H4 (cell line): ENCODE results near the gene CCNY. TPM values are rescaled to one million over a fixed set of nuclear protein-coding genes. Genes with fewer than 3 reads are reported as not detected.

Source experiments
- DNase-seq: peaks from one replicate; pipeline ENCODE4 v3.0.0-alpha.2; 2015; ENCODE audit warnings: low spot score
- total RNA-seq: library from RNA; depleted of rRNA; stranded (reverse); fragments of >200 nt; shearing (Covaris generic); gene quantifications from 2 replicates; pipeline ENCODE4 v1.2.3, GENCODE V29; 2014

Gene CCNY
- total RNA-seq, 1 experiment from 2014 or later = 37.6 TPM

DNA sequence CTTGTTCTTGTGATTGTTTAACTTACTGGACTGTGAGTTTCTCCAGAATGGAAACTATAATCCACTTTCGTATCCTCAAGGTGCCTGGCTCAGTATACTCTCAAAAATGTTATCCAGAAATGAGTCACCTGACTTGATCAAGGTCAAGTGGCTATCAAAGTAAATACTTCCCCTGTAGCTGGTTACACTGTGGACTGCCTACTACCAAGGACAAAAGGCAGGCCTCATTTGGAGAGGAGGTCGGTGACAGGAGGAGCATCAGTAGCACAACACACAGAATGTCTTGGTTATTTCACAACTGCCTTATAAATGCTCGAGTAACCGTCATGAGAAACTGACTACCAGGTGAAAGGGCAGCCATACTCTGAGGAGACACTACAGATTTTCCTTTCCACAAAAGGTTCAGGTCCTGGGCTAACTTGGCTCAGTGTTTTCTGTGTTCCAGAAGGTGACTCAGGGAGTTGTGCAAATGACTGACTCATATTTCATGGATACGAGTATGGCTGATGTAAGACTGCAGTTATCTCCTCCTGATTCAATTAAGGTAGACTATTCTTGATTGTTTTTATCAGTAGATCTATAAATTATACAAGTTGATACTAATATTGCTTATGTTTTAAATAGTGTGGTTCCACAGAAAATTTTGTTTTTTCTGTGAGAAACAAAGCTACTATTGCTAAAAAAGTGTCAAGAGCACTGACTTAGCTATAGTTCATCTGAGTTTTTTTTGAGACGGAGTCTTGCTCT, 4.2 kb upstream of the CCNY start:
- DNase-seq = peak; percentile 71

- no peak for DNase-seq
Measured at GRCh38 chr10:35334297-35334696, 2.0 kb upstream of the CCNY start.

DNA sequence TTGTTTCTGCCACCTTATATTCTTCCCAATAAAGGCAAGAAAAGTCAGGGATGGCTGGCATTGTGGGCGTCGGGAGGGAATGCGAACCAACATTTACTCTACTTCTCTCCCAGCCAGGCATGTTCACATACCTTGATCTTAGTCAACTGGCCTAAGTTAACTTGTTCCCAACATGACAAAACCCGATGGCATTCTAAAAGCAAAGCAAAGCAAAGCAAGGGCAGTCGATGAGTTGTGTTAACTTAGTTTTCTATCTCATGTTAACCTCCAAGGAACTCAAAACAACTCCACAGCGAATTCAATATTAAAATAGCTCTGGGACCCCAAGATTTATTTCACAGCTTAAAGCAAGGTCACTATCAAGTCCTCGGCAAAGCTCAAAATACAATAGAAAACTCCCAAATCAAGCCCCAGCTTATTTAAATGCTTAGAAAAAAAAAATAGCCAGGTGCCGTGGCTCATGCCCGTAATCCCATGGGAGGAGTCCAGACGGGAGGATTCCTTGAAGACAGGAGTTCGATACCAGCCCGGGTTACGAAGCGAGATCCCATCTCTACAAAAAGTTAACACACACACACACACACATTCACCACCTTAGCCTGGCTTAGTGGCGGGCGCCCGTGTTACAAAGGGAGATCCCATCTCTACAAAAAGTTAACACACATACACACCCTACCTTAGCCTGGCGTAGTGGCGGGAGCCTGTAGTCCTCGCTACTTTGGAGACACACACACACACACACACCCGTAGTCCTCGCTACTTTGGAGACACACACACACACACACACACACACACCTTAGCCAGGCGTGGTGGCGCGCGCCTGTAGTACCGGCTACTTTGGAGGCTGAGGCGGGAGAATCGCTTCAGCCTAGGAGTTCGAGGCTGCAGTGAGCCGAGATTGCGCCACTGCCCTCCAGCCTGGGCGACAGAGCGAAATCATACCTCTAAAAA, 901 bp upstream of the CCNY start:
- DNase-seq = no peak

DNA sequence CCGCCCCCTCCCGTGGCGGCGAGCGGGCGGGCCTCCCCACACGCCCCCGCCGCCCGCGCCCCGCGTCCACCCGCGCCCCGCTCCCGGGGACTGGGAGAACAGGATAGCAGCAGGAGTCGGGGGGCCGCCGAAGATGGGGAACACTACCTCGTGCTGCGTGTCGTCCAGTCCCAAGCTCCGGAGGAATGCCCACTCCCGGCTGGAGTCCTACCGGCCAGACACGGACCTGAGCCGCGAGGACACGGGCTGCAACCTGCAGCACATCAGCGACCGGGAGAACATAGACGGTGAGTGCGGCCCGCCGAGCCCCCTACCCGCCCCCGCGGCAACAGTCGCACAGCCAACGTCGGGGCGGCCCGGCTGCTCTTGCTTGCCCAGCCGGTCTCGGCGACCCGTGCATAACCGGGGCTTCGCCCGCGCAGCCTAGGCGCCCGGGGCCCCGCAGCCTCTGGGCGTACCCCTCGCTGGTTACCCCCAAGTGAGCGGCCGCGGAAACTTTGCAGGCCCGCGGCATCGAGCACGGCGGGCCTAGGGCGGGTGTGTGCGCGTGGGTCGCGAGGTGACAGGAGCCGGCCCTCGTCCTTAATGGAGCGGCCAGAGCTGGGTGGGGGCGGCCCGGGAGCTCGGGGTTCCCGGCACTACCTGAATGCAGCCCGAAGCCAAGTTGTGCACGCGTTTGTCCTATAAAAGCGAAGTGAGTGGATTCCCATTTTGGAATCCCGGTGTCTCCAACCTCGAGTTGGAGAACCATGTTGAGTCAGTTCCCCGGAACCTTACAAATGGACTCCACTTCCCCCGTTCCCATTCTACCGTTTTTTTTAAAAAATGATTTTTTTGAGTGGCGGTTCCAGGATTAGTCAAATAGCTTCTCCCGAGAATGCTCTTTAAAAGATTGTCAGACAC, 863 bp downstream of the CCNY start:
- DNase-seq = no peak

GRCh38 chr10:35339942-35340341, 3.6 kb downstream of the CCNY start:
- no peak for DNase-seq

GRCh38 chr10:35340975-35341374, 4.7 kb downstream of the CCNY start:
- DNase-seq = no peak

DNA sequence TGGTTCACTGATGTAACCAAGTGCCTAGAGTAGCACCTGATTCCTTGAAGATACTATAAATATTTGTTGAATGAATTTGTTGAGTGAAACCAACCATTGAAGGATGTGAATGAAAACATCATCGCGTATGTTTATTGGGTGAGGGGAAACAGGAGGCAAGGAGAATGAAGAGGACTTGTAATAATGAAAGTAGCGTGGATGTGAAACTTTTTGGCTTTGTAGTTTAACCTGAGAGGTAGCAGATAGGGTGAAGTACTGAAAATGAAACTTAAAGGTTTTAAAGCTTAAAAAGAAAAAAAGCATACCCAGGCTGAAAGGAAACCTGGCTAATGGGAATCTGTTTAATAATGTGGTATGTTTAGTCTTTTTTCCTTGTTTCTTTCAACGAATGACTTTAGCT, 5.2 kb downstream of the CCNY start:
- DNase-seq = no peak

DNA sequence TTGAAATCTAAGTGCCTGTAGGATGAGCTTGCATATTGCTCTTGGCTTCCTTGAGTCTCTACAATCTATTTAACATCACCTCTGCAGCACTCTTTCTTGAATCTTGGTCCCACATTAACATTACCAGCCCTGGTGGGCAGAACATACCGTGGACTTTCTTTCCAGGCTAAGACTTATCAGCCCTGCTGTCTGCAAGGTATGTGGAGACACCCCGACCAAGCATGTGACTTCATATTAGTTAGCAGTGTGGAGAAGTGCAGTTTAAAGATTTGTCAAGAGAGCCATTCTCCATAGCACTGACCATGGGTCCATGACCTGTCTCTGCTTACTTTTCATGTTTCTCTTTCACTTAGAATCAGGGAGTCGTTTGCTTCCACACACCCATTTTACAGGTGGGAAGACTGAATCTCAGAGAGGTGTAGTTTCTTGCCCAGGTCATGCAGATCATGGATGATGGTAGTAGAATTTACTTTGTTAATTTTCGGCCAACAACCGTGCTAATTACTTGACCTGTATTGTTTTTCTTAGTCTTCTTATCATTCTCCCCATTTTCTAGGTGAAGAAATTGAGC, 6.0 kb downstream of the CCNY start:
- DNase-seq = no peak

GRCh38 chr10:35343739-35344138, 7.4 kb downstream of the CCNY start:
- no peak for DNase-seq

DNA sequence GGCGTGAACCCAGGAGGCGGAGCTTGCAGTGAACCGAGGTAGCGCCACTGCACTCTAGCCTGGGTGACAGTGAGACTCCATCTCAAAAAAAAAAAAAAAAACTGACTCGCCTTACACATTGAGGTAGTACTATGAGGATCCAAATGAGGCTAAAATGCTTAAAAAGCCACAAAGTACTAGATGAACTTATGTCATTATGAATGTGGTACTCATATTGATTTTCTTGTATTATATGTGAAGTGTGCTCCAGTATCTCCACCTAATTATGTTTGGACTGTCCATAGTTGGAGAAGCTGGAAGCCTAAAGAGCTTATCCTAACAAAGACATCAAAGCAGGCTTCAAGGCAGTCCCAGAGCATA, 9.1 kb downstream of the CCNY start:
- no peak for DNase-seq

- no peak for DNase-seq
Measured at GRCh38 chr10:35346248-35346647, 9.9 kb downstream of the CCNY start.

GRCh38 chr10:35347121-35347562, 10.8 kb downstream of the CCNY start:
- DNase-seq = no peak

GRCh38 chr10:35347899-35348608, 11.7 kb downstream of the CCNY start:
- no peak for DNase-seq

- no peak for DNase-seq
Measured at GRCh38 chr10:35348609-35349388, 12.5 kb downstream of the CCNY start.

DNA sequence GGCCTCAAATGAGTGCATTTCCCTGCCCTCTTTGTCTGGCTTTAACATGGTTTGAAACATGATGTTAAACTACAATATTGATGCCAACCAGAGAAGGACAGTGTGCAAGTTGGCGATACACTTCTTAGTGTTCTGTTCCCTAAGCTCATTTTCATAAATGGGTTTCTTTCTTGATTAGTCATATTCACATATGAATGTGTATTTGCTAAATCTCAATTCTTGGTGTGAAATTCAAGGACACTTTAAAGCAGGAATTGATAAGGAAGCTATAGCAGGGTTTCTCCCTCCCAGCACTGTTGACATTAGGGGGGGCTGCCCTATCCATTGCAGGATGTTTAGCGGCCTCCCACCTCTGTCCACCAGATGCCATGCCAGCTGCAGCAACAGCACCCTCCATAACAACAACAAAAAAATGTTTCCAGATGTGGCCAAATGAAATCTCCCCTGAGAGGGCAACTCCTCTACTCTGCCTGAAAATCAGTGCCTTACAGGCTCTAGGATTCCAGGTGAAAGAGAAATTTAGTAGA, 13.1 kb downstream of the CCNY start:
- no peak for DNase-seq

DNA sequence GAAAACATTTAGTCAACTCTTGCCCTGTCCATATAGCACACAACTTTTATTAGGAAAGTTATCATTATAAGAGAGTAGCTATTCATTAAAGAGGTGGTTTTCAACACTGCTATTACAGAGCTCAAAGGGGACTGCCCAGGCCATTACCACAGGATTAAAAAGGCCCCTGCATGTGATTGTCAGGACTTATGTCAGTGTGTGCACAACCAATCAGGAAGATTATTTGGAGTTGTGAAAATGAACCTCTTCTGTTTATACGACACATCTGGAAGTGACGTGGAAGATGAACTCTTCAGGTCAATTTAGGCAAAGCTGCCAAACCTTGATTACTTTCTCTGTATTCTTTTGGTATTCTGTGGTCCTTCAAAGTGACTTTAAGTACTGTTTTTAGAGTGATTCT, 14.7 kb downstream of the CCNY start:
- no peak for DNase-seq

DNA sequence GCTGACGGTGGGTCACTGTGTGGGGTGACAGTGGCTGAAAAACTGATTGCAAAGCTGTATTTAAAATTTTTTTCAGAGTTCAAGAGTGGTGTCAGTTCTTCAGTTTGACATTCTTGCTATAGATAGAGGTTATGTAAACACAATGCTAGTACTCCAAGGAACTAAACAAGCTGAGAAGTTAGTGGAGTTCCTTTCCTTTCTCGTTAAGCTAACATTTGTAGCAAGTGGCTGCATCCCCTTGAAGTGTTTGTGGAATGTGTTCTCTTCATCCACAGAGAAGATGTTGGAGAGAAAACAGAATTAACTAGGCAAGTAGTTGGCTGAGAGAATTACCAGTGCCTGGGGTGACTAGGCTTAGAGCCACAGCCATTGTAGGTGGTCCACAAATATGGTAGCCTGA, 15.8 kb downstream of the CCNY start:
- no peak for DNase-seq

DNA sequence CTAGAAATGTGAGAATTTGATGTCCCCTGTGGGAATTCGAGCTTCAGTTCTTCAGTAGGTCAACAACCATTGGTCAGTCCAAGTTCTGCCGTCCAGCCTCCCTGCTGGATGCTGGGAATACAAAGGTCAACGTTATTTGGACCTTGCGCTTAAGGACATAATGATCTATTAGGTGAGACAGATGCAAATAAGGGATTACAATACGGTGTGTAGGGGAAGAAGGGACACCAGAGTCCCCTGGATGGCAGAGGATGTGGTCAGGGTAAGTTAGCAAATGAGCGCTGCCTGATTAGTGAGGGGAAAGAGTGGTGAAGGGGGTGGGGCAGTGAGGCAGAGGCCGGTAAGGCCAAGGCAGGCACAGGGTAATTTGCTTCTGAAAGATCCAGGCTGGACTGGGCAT, 16.2 kb downstream of the CCNY start:
- DNase-seq = no peak

DNA sequence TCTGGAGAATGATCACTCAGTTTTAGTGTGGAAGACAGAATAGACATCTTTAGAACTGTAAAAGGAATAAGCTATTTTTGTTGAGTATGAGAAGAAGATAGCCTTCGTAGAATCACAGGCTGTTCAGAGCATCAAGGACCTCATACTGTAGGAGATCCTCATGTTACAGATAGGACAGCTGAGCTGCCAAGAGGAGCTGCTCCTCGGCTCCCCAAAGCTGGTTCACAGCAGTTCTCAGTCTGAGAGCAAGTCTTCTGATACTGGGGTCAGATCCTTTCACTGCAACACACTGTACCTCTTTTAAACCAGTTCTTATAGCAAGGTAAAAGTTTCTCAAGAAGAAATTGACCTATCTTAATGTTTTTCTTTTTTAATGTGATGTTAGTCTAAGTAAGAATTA, 17.1 kb downstream of the CCNY start:
- DNase-seq = no peak

- DNase-seq = no peak
Measured at GRCh38 chr10:35353805-35354204, 17.5 kb downstream of the CCNY start.
